SW 1271 (cell line): ENCODE data around the gene EFNA4.
"Not testable (repeated sequence)": the region's sequence is repeated elsewhere in the genome, so short reads cannot be mapped to it uniquely, and the experiment has no call there.

Experiments
- DNase-seq, 2 experiments: peaks; one replicate each; lab custom pipeline; 2025; lab: John Stamatoyannopoulos, UW

EFNA4 gene

GRCh38 chr1:155086856-155087535, 23.5 kb downstream of the EFNA4 start:
- no peak for DNase-seq

- DNase-seq, result peak in 1 of 2 experiments; percentile 38
Measured at GRCh38 chr1:155091071-155092051, 27.8 kb downstream of the EFNA4 start.

GRCh38 chr1:155092131-155092530, 28.6 kb downstream of the EFNA4 start:
- DNase-seq, result no peak

- no peak for DNase-seq
Measured at GRCh38 chr1:155092641-155093040, 29.1 kb downstream of the EFNA4 start.

- peak in 1 of 2 experiments; percentile 29 for DNase-seq
Measured at GRCh38 chr1:155093911-155094621, 30.5 kb downstream of the EFNA4 start.

- no peak for DNase-seq
Measured at GRCh38 chr1:155094622-155094948, 31.0 kb downstream of the EFNA4 start.

GRCh38 chr1:155099331-155099730, 35.8 kb downstream of the EFNA4 start:
- DNase-seq, result no peak

GRCh38 chr1:155103325-155103724, 39.8 kb downstream of the EFNA4 start:
- DNase-seq, result no peak

- no peak for DNase-seq
Measured at GRCh38 chr1:155104605-155105534, 41.3 kb downstream of the EFNA4 start.

GRCh38 chr1:155105604-155106011, 42.1 kb downstream of the EFNA4 start:
- DNase-seq, result no peak

- no peak for DNase-seq
Measured at GRCh38 chr1:155106862-155107261, 43.3 kb downstream of the EFNA4 start.

- no peak for DNase-seq
Measured at GRCh38 chr1:155107309-155108264, 44.0 kb downstream of the EFNA4 start.

GRCh38 chr1:155108296-155108695, 44.8 kb downstream of the EFNA4 start:
- DNase-seq, result no peak

- no peak for DNase-seq
Measured at GRCh38 chr1:155110381-155110780, 46.8 kb downstream of the EFNA4 start.

- no peak for DNase-seq
Measured at GRCh38 chr1:155110826-155111225, 47.3 kb downstream of the EFNA4 start.

- no peak for DNase-seq
Measured at GRCh38 chr1:155113450-155113980, 50.0 kb downstream of the EFNA4 start.

GRCh38 chr1:155116113-155116764, 52.7 kb downstream of the EFNA4 start:
- no peak for DNase-seq

GRCh38 chr1:155117610-155118009, 54.1 kb downstream of the EFNA4 start:
- no peak for DNase-seq

GRCh38 chr1:155118090-155118489, 54.5 kb downstream of the EFNA4 start:
- DNase-seq, result not testable (repeated sequence)
